HEK293 (cell line): ENCODE results near the gene NRIP2.

Experiments
- CTCF ChIA-PET: fragments of 350-600 bp; formaldehyde crosslinking; extraction: SDS; loops from one replicate; lab custom pipeline; 2021; ENCODE audit warnings: antibody characterized with exemption; lab: Yijun Ruan, JAX
- POLR2A ChIA-PET: fragments of 300-600 bp; formaldehyde crosslinking; extraction: SDS; loops from one replicate; lab custom pipeline; 2020; ENCODE audit warnings: antibody characterized with exemption, inconsistent platforms; lab: Yijun Ruan, JAX
- H3K27ac ChIP-seq: fragments of 200-500 bp; sonication (Bioruptor generic); 2 replicates; pipeline ENCODE4 v1.5.1; 2014; ENCODE audit warnings: low read depth, low read length, control low read depth, inconsistent platforms; ENCODE audit errors: extremely low read depth
- H3K36me3 ChIP-seq, 2 experiments: fragments of 200-500 bp in 1 of 2; sonication (Bioruptor generic) in 1 of 2; 1 replicate in 1 of 2; 2 replicates in 1 of 2; pipeline ENCODE4 v1.5.1; 2014 to 2017; ENCODE audit warnings: inconsistent platforms in 2 of 2, low read length in 2 of 2; ENCODE audit not compliant: control insufficient read depth in 2 of 2, insufficient read depth in 1 of 2
- H3K4me1 ChIP-seq: fragments of 200-500 bp; sonication (Bioruptor generic); 2 replicates; pipeline ENCODE4 v1.5.1; 2014; ENCODE audit warnings: mild to moderate bottlenecking, low read length, inconsistent platforms; ENCODE audit not compliant: control insufficient read depth, insufficient read depth
- H3K4me3 ChIP-seq: 2 replicates; pipeline ENCODE4 v1.5.1; 2011; ENCODE audit warnings: low read depth, mild to moderate bottlenecking, control low read depth, low read length, moderate library complexity
- H3K9me3 ChIP-seq: fragments of 200-500 bp; sonication (Bioruptor generic); 2 replicates; pipeline ENCODE4 v1.5.1; 2014; ENCODE audit warnings: low read depth, low read length, inconsistent platforms; ENCODE audit not compliant: control insufficient read depth, insufficient read depth
- EGR2 ChIP-seq: fragments of 450-650 bp; formaldehyde crosslinking; IDR thresholded peaks from 2 replicates; pipeline ENCODE4 v1.5.1; 2016; ENCODE audit warnings: low read depth, missing biosample characterization, missing genetic modification characterization
- IKZF3 ChIP-seq: fragments of 450-650 bp; IDR thresholded peaks from 2 replicates; pipeline ENCODE4 v1.5.0; 2018; ENCODE audit warnings: missing biosample characterization, mild to moderate bottlenecking, missing genetic modification characterization, moderate library complexity
- MYNN ChIP-seq: fragments of 450-650 bp; formaldehyde crosslinking; IDR thresholded peaks from 2 replicates; pipeline ENCODE4 v1.5.1; 2016; ENCODE audit warnings: missing biosample characterization, missing genetic modification characterization, borderline replicate concordance
- PRDM2 ChIP-seq: fragments of 450-650 bp; formaldehyde crosslinking; IDR thresholded peaks from 2 replicates; pipeline ENCODE4 v1.5.1; 2016; ENCODE audit warnings: missing biosample characterization, missing genetic modification characterization, borderline replicate concordance
- ZBTB8A ChIP-seq: fragments of 450-650 bp; formaldehyde crosslinking; IDR thresholded peaks from 2 replicates; pipeline ENCODE4 v1.5.1; 2016; ENCODE audit warnings: missing biosample characterization, missing genetic modification characterization
- ZFHX2 ChIP-seq: fragments of 450-650 bp; formaldehyde crosslinking; conservative IDR thresholded peaks from 2 replicates; pipeline ENCODE4 v1.5.1; 2016; ENCODE audit warnings: missing biosample characterization, missing genetic modification characterization
- ZNF140 ChIP-seq: fragments of 450-650 bp; formaldehyde crosslinking; IDR thresholded peaks from 2 replicates; pipeline ENCODE4 v1.5.1; 2016; ENCODE audit warnings: missing biosample characterization, missing genetic modification characterization
- ZNF24 ChIP-seq: fragments of 450-650 bp; formaldehyde crosslinking; IDR thresholded peaks from 2 replicates; pipeline ENCODE4 v1.5.1; 2016; ENCODE audit warnings: missing biosample characterization, missing genetic modification characterization
- ZNF302 ChIP-seq: fragments of 450-650 bp; formaldehyde crosslinking; IDR thresholded peaks from 2 replicates; pipeline ENCODE4 v1.5.1; 2016; ENCODE audit warnings: missing biosample characterization, missing genetic modification characterization, low read depth
- ZNF530 ChIP-seq: fragments of 450-650 bp; formaldehyde crosslinking; IDR thresholded peaks from 2 replicates; pipeline ENCODE4 v1.5.1; 2016; ENCODE audit warnings: low read depth, missing biosample characterization, missing genetic modification characterization
- ZNF544 ChIP-seq: fragments of 450-650 bp; formaldehyde crosslinking; IDR thresholded peaks from 2 replicates; pipeline ENCODE4 v1.5.0; 2017; ENCODE audit warnings: missing biosample characterization, missing genetic modification characterization
- ZNF670 ChIP-seq: fragments of 450-650 bp; formaldehyde crosslinking; IDR thresholded peaks from 2 replicates; pipeline ENCODE4 v1.5.1; 2016; ENCODE audit warnings: missing biosample characterization, missing genetic modification characterization, low read depth
- ZNF776 ChIP-seq: fragments of 450-650 bp; formaldehyde crosslinking; IDR thresholded peaks from 2 replicates; pipeline ENCODE4 v1.5.0; 2017; ENCODE audit warnings: missing biosample characterization, missing genetic modification characterization, borderline replicate concordance
- ZNF830 ChIP-seq: fragments of 450-650 bp; IDR thresholded peaks from 2 replicates; pipeline ENCODE4 v1.5.0; 2018; ENCODE audit warnings: missing biosample characterization, missing genetic modification characterization, low read depth, mild to moderate bottlenecking, moderate library complexity

NRIP2 gene

GRCh38 chr12:2835691-2836403 lies 1.0 kb upstream of the NRIP2 start:
- H3K9me3 ChIP-seq, result no peaks in the 10 kb centered on the region
- ChIA-PET CTCF (interaction anchor here (0.9 to 1.5 kb wide), 2 partner anchors 10 to 109 kb away, joined by 3 to 4 read pairs; no protein-coding TSS in a partner anchor), POLR2A (no interaction called here)
- no peak overlapping the region for H3K4me3 ChIP-seq
- peaks cover 0 to 19% of the 10 kb centered on the region in 2 experiments; a peak in 2 of 3 replicates for H3K36me3 ChIP-seq
- H3K4me1 ChIP-seq, result no peaks in the 10 kb centered on the region
- H3K27ac ChIP-seq, result no peak overlapping the region
- TF ChIP-seq ZNF140 (tag by site-specific recombination) (0 out of 2 replicates have a peak, but pooled peaks have one; percentile 16), ZNF302 (tag by site-specific recombination) (no peak)

GRCh38 chr12:2833810-2834209 lies 1.0 kb downstream of the NRIP2 start:
- no peak overlapping the region for H3K27ac ChIP-seq
- no peaks in the 10 kb centered on the region for H3K4me1 ChIP-seq
- H3K4me3 ChIP-seq, result no peak overlapping the region
- POLR2A ChIA-PET, result interaction anchor here (0.9 kb wide), 1 partner anchor 12 kb away, joined by 3 read pairs; no protein-coding TSS in a partner anchor
- no peaks in the 10 kb centered on the region for H3K9me3 ChIP-seq
- TF ChIP-seq ZNF670 (tag by site-specific recombination) (no peak), ZNF830 (tag by site-specific recombination) (no peak), ZNF544 (tag by site-specific recombination) (no peak), MYNN (tag by site-specific recombination) (no peak), ZNF776 (no peak), EGR2 (peak; percentile 20; the same call in 1 of the 2 replicates), ZNF24 (tag by site-specific recombination) (no peak), PRDM2 (no peak), ZFHX2 (tag by site-specific recombination) (peak; percentile 69), ZBTB8A (tag by site-specific recombination) (no peak)
- H3K36me3 ChIP-seq, result peaks cover 7 to 26% of the 10 kb centered on the region in 2 experiments; a peak in 2 of 3 replicates
- CTCF ChIA-PET, result interaction anchor here (1.0 to 2.2 kb wide), 2 partner anchors 12 to 21 kb away, joined by 4 to 8 read pairs; no protein-coding TSS in a partner anchor

GRCh38 chr12:2833327-2833726 lies 1.5 kb downstream of the NRIP2 start:
- TF ChIP-seq IKZF3 (tag by site-specific recombination) (no peak), ZNF530 (tag by site-specific recombination) (no peak)
- CTCF ChIA-PET, result interaction anchor here (1.0 to 2.2 kb wide), 2 partner anchors 12 to 21 kb away, joined by 4 to 8 read pairs; no protein-coding TSS in a partner anchor
- H3K27ac ChIP-seq, result no peak overlapping the region
- no peaks in the 10 kb centered on the region for H3K4me1 ChIP-seq
- H3K4me3 ChIP-seq, result no peak overlapping the region
- H3K36me3 ChIP-seq, result peaks cover 12 to 28% of the 10 kb centered on the region in 2 experiments; a peak in 2 of 3 replicates
- H3K9me3 ChIP-seq, result no peaks in the 10 kb centered on the region
- POLR2A ChIA-PET, result interaction anchor here (0.9 kb wide), 1 partner anchor 13 kb away, joined by 3 read pairs; no protein-coding TSS in a partner anchor
